Mesothelial cell of epicardium (in vitro differentiated cells): ENCODE results near the gene RNPEPL1. TPM values are rescaled to one million over a fixed set of nuclear protein-coding genes. Genes with fewer than 3 reads are reported as not detected.

Experiments used
- DNase-seq, 2 experiments: peaks; one replicate each; pipeline ENCODE4 v3.0.0; 2021; ENCODE audit warnings: low spot score in 2 of 2; ENCODE audit not compliant: unreplicated experiment in 2 of 2
- H3K27ac Mint-ChIP-seq: 2 replicates; pipeline ENCODE4 v1.8.0; 2021; ENCODE audit warnings: mixed read lengths
- H3K27me3 Mint-ChIP-seq: 2 replicates; pipeline ENCODE4 v1.8.0; 2021; ENCODE audit warnings: low read depth, mixed read lengths
- H3K36me3 Mint-ChIP-seq: 2 replicates; pipeline ENCODE4 v1.8.0; 2021; ENCODE audit warnings: mixed read lengths
- H3K4me1 Mint-ChIP-seq: 2 replicates; pipeline ENCODE4 v1.8.0; 2021; ENCODE audit warnings: mixed read lengths
- H3K4me3 Mint-ChIP-seq: 2 replicates; pipeline ENCODE4 v1.8.0; 2021; ENCODE audit warnings: mild to moderate bottlenecking, moderate library complexity, mixed read lengths
- H3K9me3 Mint-ChIP-seq: 2 replicates; pipeline ENCODE4 v1.8.0; 2021; ENCODE audit warnings: mixed read lengths
- CTCF ChIP-seq: fragments of 200-600 bp; sonication (generic); IDR thresholded peaks from one replicate; pipeline ENCODE4 v1.5.0; 2021; ENCODE audit warnings: antibody characterized with exemption; ENCODE audit not compliant: unreplicated experiment
- total RNA-seq: library from RNA; stranded (reverse); gene quantifications from 3 replicates; pipeline ENCODE4 v1.2.1, GENCODE V29; 2021

Gene RNPEPL1
- total RNA-seq, 1 donor from 2014 or later = 28.3 TPM

- H3K36me3 Mint-ChIP-seq = peaks cover 6% of the 10 kb centered on the region
- H3K27me3 Mint-ChIP-seq = no peaks in the 10 kb centered on the region
- peaks cover 35% of the 10 kb centered on the region for H3K4me1 Mint-ChIP-seq
- peak; percentile 19 to 37 for DNase-seq
- H3K27ac Mint-ChIP-seq = no peak overlapping the region
- H3K9me3 Mint-ChIP-seq = peaks cover under 1% of the 10 kb centered on the region
- TF ChIP-seq CTCF = no peak
- peak overlapping the region; percentile 46 for H3K4me3 Mint-ChIP-seq
Measured at GRCh38 chr2:240557101-240557751, 11.1 kb upstream of the RNPEPL1 start.

- Mint-ChIP-seq H3K4me3 (peak within 1 kb of the TSS; percentile 57), H3K27me3 (no peaks in the 10 kb centered on the region), H3K4me1 (peaks cover 35% of the 10 kb centered on the region), H3K36me3 (peaks cover 5% of the 10 kb centered on the region), H3K9me3 (no peaks in the 10 kb centered on the region), H3K27ac (no peak within 1 kb of the TSS)
- peak; percentile 67 to 78 for DNase-seq
- no peak for TF ChIP-seq CTCF
Measured at GRCh38 chr2:240557808-240558207, 10.5 kb upstream of the RNPEPL1 start, which contains the start of gene ANKMY1. Gene ANKMY1 (minus strand): TSS chr2:240557988. CDS start chr2:240557335, 653 bp downstream.

DNA sequence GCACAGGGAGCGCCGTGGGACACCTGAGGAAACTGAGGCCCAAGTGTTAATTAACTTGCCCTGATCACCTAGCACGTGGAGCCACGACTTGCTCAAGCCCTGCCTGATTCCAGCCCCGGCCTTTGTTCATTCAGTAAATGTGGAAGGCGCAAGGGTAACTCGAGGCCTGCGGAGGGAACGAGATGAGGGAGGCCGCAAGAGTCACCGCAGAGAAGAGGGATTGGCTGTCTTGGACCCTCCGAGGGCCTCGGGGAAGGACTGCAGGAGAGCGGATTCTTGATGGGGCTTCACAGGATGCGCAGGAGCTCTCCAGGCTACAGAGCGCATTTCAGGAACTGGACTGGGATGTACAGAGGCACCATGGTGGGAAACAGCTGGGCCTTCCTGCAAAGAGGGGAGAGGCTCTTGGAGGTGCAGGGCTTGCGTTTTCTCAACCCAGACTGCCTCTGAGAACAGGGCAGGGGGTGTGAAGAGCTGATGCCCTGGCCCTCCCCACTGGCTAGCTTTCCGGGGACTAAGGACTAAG, 10.0 kb upstream of the RNPEPL1 start:
- Mint-ChIP-seq H3K4me3 (peak overlapping the region; percentile 57), H3K27me3 (no peaks in the 10 kb centered on the region), H3K4me1 (peaks cover 35% of the 10 kb centered on the region), H3K36me3 (peaks cover under 1% of the 10 kb centered on the region), H3K27ac (no peak overlapping the region), H3K9me3 (no peaks in the 10 kb centered on the region)
- TF ChIP-seq CTCF = no peak
- DNase-seq = no peak

- Mint-ChIP-seq H3K9me3 (no peaks in the 10 kb centered on the region), H3K27me3 (no peaks in the 10 kb centered on the region)
Measured at GRCh38 chr2:240559286-240559685, 9.0 kb upstream of the RNPEPL1 start.

DNA sequence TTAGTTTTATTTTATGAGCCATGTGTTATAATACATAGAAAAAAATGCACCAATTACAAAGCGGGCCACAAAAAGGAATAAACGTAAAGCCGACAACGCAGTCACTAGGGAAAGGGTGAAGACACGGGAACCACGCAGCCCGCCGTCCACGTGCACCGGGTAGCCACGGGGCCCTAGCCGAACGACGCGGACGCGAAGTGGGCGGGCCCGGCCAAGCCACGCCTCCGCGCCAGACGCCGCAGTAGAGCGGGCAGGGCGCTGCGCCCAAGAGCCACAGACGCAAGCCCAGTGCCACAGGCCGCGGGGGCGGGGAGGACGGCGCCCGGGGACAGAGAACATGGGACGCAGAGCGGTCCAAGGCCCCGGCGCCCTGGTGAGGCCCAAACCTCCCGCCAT, 8.2 kb upstream of the RNPEPL1 start, which contains the start of gene DUSP28:
Gene DUSP28 (plus strand): TSS at position 274 of the 396 bp plus-strand sequence. CDS start 328 bp downstream, outside the sequence.
- Mint-ChIP-seq H3K27me3 (no peaks in the 10 kb centered on the region), H3K36me3 (peaks cover 3% of the 10 kb centered on the region), H3K9me3 (no peaks in the 10 kb centered on the region), H3K4me1 (peaks cover 35% of the 10 kb centered on the region), H3K27ac (peak within 1 kb of the TSS; percentile 85), H3K4me3 (peak within 1 kb of the TSS; percentile 69)
- peak; percentile 70 to 84 for DNase-seq
- TF ChIP-seq CTCF = no peak

More at GRCh38 chr2:240559286-240559685, 9.0 kb upstream of the RNPEPL1 start:
- peak overlapping the region; percentile 69 for H3K4me3 Mint-ChIP-seq
- H3K4me1 Mint-ChIP-seq = peaks cover 35% of the 10 kb centered on the region
- TF ChIP-seq CTCF = no peak
- peaks cover 3% of the 10 kb centered on the region for H3K36me3 Mint-ChIP-seq
- peak overlapping the region; percentile 85 for H3K27ac Mint-ChIP-seq
- no peak for DNase-seq
